Tibial nerve (tissue), 4 donors: ENCODE data around the gene GSK3B. TPM values are rescaled to one million over a fixed set of nuclear protein-coding genes. Genes with fewer than 3 reads are reported as not detected.

Source experiments
- DNase-seq, 2 donors: peaks; one replicate each; pipeline ENCODE4 v3.0.0-alpha.2; 2019; ENCODE audit warnings: low spot score in 2 of 2
- H3K27ac ChIP-seq, 4 donors: fragments of 200-600 bp; sonication (generic) in 3 of 4; one replicate each; pipeline ENCODE4 v1.5.1; 2017 to 2019; ENCODE audit warnings: mild to moderate bottlenecking in 1 of 4
- H3K27me3 ChIP-seq, 2 donors: fragments of 200-600 bp; sonication (generic) in 1 of 2; one replicate each; pipeline versions ENCODE4 v1.5.1 to v1.6.0; 2017 to 2019
- H3K36me3 ChIP-seq, 3 donors: fragments of 200-600 bp; sonication (generic); one replicate each; pipeline ENCODE4 v1.5.1; 2018 to 2019
- H3K4me1 ChIP-seq, 4 donors: fragments of 200-600 bp; sonication (generic) in 3 of 4; one replicate each; pipeline ENCODE4 v1.5.1; 2017 to 2019
- H3K4me3 ChIP-seq, 4 donors: fragments of 200-600 bp; sonication (generic) in 3 of 4; one replicate each; pipeline ENCODE4 v1.5.1; 2017 to 2019; ENCODE audit warnings: mild to moderate bottlenecking in 1 of 4, moderate library complexity in 1 of 4
- H3K9me3 ChIP-seq, 4 donors: fragments of 200-600 bp; sonication (generic) in 3 of 4; one replicate each; pipeline ENCODE4 v1.5.1; 2017 to 2019
- CTCF ChIP-seq, 5 experiments: fragments of 200-600 bp in 3 of 5; fragments of 450-650 bp in 2 of 5; sonication (generic) in 3 of 5; IDR thresholded peaks; one replicate each; pipeline ENCODE4 v1.5.1; 2016 to 2019; ENCODE audit warnings: antibody characterized with exemption in 5 of 5, mild to moderate bottlenecking in 3 of 5, moderate library complexity in 2 of 5
- EP300 ChIP-seq, 2 donors: sonication (generic); formaldehyde crosslinking; IDR thresholded peaks; one replicate each; pipeline ENCODE4 v1.6.1; 2017; ENCODE audit warnings: antibody characterized with exemption in 2 of 2, mild to moderate bottlenecking in 1 of 2
- POLR2A ChIP-seq, 2 donors: fragments of 450-650 bp; IDR thresholded peaks; one replicate each; pipeline ENCODE4 v1.6.1; 2017; ENCODE audit warnings: antibody characterized with exemption in 2 of 2, mild to moderate bottlenecking in 2 of 2, moderate library complexity in 2 of 2
- WGBS, 2 donors: methylation state at CpG; one replicate each; pipeline ENCODE4 v1.1.5; 2018; 5-methylcytosine and 5-hydroxymethylcytosine counted together
- small RNA-seq: library from RNA; depleted of rRNA; stranded (forward); fragments of <200 nt; gene quantifications from one replicate; pipeline ENCODE3, GENCODE V24; 2016
- total RNA-seq, 4 donors: library from RNA; depleted of rRNA; stranded (reverse); fragments of >200 nt; gene quantifications; one replicate each; pipeline ENCODE4 v1.1.0, GENCODE V29; 2016

GSK3B gene
- total RNA-seq, 4 donors from 2014 or later, result 22.6 to 39.3 (median 28.5) TPM

- DNase-seq, result no peak
- Histone ChIP-seq H3K27ac (no peak overlapping the region), H3K9me3 (peaks cover 0 to 6% (median 0%) of the 10 kb centered on the region in 4 donors), H3K36me3 (no peaks in the 10 kb centered on the region), H3K27me3 (no peaks in the 10 kb centered on the region), H3K4me1 (no peaks in the 10 kb centered on the region), H3K4me3 (no peak overlapping the region)
- TF ChIP-seq POLR2A (IDR thresholded peaks at IDR 0.05) (no peak), EP300 (IDR thresholded peaks at IDR 0.05) (no peak), CTCF (IDR thresholded peaks at IDR 0.05) (no peak)
- WGBS, 2 donors, result 79 to 88% methylated on average over 2 of the region's 2 CpGs
Measured at GRCh38 chr3:119778811-119779210, 315.4 kb downstream of the GSK3B start.

DNA sequence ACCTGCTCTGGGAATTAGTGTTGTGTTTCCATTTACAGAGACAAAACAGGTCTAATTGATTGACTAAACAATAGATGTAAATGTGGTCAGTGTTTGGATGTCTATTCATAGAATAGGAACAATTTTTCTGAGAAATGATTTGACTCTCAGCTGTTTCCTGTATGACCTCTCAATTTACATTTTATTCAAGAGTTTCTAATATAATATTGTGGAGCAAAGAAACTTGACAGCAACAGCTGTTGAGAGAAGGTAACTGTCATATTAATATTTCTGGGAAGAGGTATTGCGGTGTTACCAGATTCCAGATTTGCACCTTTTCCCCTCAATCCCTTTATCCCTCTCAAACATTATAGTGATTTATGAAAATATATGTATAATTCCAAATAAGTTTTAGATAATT, 316.1 kb downstream of the GSK3B start:
- H3K4me1 ChIP-seq, result no peaks in the 10 kb centered on the region
- no peaks in the 10 kb centered on the region for H3K36me3 ChIP-seq
- no peak overlapping the region for H3K4me3 ChIP-seq
- no peaks in the 10 kb centered on the region for H3K27me3 ChIP-seq
- no peak for DNase-seq
- peaks cover 0 to 6% (median 0%) of the 10 kb centered on the region in 4 donors for H3K9me3 ChIP-seq
- 92 to 100% methylated on average over 1 of the region's 1 CpG for WGBS, 2 donors
- TF ChIP-seq CTCF (IDR thresholded peaks at IDR 0.05) (no peak), POLR2A (IDR thresholded peaks at IDR 0.05) (no peak), EP300 (IDR thresholded peaks at IDR 0.05) (no peak)
- no peak overlapping the region for H3K27ac ChIP-seq

GRCh38 chr3:119776304-119776703, 317.9 kb downstream of the GSK3B start:
- WGBS, 2 donors, result 64 to 77% methylated on average over 1 of the region's 1 CpG
- H3K27me3 ChIP-seq, result no peaks in the 10 kb centered on the region
- no peaks in the 10 kb centered on the region for H3K4me1 ChIP-seq

DNA sequence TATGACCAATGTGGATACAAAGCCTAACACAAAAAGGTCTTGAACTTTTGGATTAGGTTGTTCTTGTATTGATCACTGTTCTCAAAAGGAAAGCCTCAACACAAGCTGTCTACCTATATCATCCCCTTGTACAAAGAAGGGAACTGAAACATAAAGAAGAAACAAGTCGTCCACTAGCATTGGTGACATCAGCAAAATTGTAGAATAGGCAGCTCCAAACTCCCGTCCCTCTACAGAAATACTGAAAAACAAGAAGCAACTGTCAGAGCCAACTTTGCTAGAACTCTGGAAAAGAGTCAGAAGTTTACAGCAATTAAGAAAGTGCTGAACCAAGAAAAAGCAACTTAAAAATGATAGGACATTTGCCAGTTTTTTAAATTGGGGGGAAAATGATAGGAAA, 319.8 kb downstream of the GSK3B start:
- no peaks in the 10 kb centered on the region for H3K27me3 ChIP-seq
- no peaks in the 10 kb centered on the region for H3K36me3 ChIP-seq
- no peak overlapping the region for H3K27ac ChIP-seq
- H3K4me1 ChIP-seq, result no peaks in the 10 kb centered on the region
- TF ChIP-seq CTCF (IDR thresholded peaks at IDR 0.05) (no peak), EP300 (IDR thresholded peaks at IDR 0.05) (peak in 1 of 2 donors; percentile 32), POLR2A (IDR thresholded peaks at IDR 0.05) (no peak)
- 20 to 27% methylated on average over 2 of the region's 2 CpGs for WGBS, 2 donors
- peaks cover 0 to 6% (median 0%) of the 10 kb centered on the region in 4 donors for H3K9me3 ChIP-seq
- no peak for DNase-seq
- H3K4me3 ChIP-seq, result no peak overlapping the region

More at GRCh38 chr3:119776304-119776703, 317.9 kb downstream of the GSK3B start:
- Histone ChIP-seq H3K9me3 (peaks cover 0 to 6% (median 0%) of the 10 kb centered on the region in 4 donors), H3K36me3 (no peaks in the 10 kb centered on the region), H3K4me3 (no peak overlapping the region), H3K27ac (no peak overlapping the region)
- no peak for DNase-seq
- TF ChIP-seq EP300 (IDR thresholded peaks at IDR 0.05) (no peak), POLR2A (IDR thresholded peaks at IDR 0.05) (no peak), CTCF (IDR thresholded peaks at IDR 0.05) (no peak)

Small RNA genes lying within 50 kb of the gene (small RNA-seq; reads per million reads assigned to genes)
- gene RN7SL397P (not detected), gene RN7SL762P (not detected)

Other genes with a start within 250 kb of the GSK3B start
- 1 to 10 TPM in 1 of 4 donors, under 1 TPM in 3; 0.21 to 2.1 (median 0.50) TPM for gene GPR156, start 190.8 kb upstream of the GSK3B start, total RNA-seq